Upper lobe of left lung (tissue), 6 donors: ENCODE data around the gene DNASE1L2. TPM values are rescaled to one million over a fixed set of nuclear protein-coding genes. Genes with fewer than 3 reads are reported as not detected.

Source experiments
- ATAC-seq, 2 donors: fragments of 200-7000 bp; cut with Tn5 transposase; one replicate each; pipeline ENCODE4 v1.9.1; 2022; ENCODE audit warnings: mild to moderate bottlenecking in 2 of 2, moderate library complexity in 2 of 2; ENCODE audit not compliant: low FRiP score in 2 of 2
- DNase-seq, 2 donors: peaks; one replicate each; pipeline ENCODE4 v3.0.0-alpha.2; 2019 to 2020
- H3K27ac ChIP-seq, 4 donors: fragments of 200-600 bp; sonication (generic); one replicate each; pipeline ENCODE4 v1.5.1; 2016 to 2019
- H3K27me3 ChIP-seq, 4 donors: fragments of 200-600 bp; sonication (generic); one replicate each; pipeline ENCODE4 v1.5.1; 2017 to 2019
- H3K36me3 ChIP-seq, 4 donors: fragments of 200-600 bp; sonication (generic); one replicate each; pipeline ENCODE4 v1.5.1; 2016 to 2019
- H3K4me1 ChIP-seq, 4 donors: fragments of 200-600 bp; sonication (generic); one replicate each; pipeline ENCODE4 v1.5.1; 2018 to 2019
- H3K4me3 ChIP-seq, 4 donors: fragments of 200-600 bp; sonication (generic); one replicate each; pipeline ENCODE4 v1.5.1; 2017 to 2019; ENCODE audit warnings: mild to moderate bottlenecking in 2 of 4, moderate library complexity in 1 of 4
- H3K9me3 ChIP-seq, 4 donors: fragments of 200-600 bp; sonication (generic); one replicate each; pipeline ENCODE4 v1.5.1; 2018 to 2019
- CTCF ChIP-seq, 6 experiments: fragments of 450-650 bp in 4 of 6; fragments of 200-600 bp in 2 of 6; sonication (generic) in 2 of 6; IDR thresholded peaks; one replicate each; pipeline ENCODE4 v1.5.1; 2016 to 2019; ENCODE audit warnings: antibody characterized with exemption in 6 of 6
- EP300 ChIP-seq, 4 donors: sonication (generic); formaldehyde crosslinking; IDR thresholded peaks; one replicate each; pipeline ENCODE4 v1.5.1; 2017; ENCODE audit warnings: antibody characterized with exemption in 4 of 4, control low read depth in 2 of 4
- POLR2A ChIP-seq, 4 donors: fragments of 450-650 bp; IDR thresholded peaks; one replicate each; pipeline ENCODE4 v1.5.1; 2016 to 2017; ENCODE audit warnings: antibody characterized with exemption in 4 of 4, mild to moderate bottlenecking in 2 of 4
- POLR2AphosphoS5 ChIP-seq, 2 donors: sonication (generic); formaldehyde crosslinking; IDR thresholded peaks; one replicate each; pipeline ENCODE4 v1.5.1; 2017; ENCODE audit warnings: antibody characterized with exemption in 2 of 2
- WGBS, 2 donors: methylation state at CpG; one replicate each; pipeline ENCODE4 v1.1.5; 2017 to 2018; 5-methylcytosine and 5-hydroxymethylcytosine counted together
- total RNA-seq, 6 donors: library from RNA; depleted of rRNA in 4 of 6; stranded (reverse); fragments of >200 nt in 4 of 6; gene quantifications; one replicate each; pipeline versions ENCODE4 v1.1.0 to v1.2.1, GENCODE V29; 2016 to 2021
- donor health status: DM: no; HTN: no; CAD: no; lungs with moderate emphysema.
- donor health status: DM: no; HTN: yes; CAD: no; lungs with severe emphysema.

The DNASE1L2 gene
- total RNA-seq, 6 donors from 2014 or later, result 0.79 to 2.1 (median 1.5) TPM; not detected in 2

- no peak for ATAC-seq
- no peak overlapping the region for H3K27ac ChIP-seq
- no peaks in the 10 kb centered on the region for H3K4me1 ChIP-seq
- TF ChIP-seq POLR2AphosphoS5 (IDR thresholded peaks at IDR 0.05) (no peak), EP300 (IDR thresholded peaks at IDR 0.05) (no peak)
- H3K9me3 ChIP-seq, result no peaks in the 10 kb centered on the region
- DNase-seq, result peak in 1 of 2 donors; percentile 76
- H3K36me3 ChIP-seq, result no peaks in the 10 kb centered on the region
- no peak overlapping the region for H3K4me3 ChIP-seq
- H3K27me3 ChIP-seq, result no peaks in the 10 kb centered on the region
- WGBS, 2 donors, result 96% methylated on average over 14 of the region's 25 CpGs; no CpG with 5 or more reads in 1 of the 2 donors
These were observed 46.9 kb upstream of the DNASE1L2 start for GRCh38 chr16:2189252-2189893.

GRCh38 chr16:2190002-2190658 is 46.1 kb upstream of the DNASE1L2 start:
- ATAC-seq, result no peak
- peak in 1 of 2 donors; percentile 79 for DNase-seq

GRCh38 chr16:2190659-2191445 is 45.4 kb upstream of the DNASE1L2 start:
- TF ChIP-seq EP300 (IDR thresholded peaks at IDR 0.05) (no peak), POLR2A (IDR thresholded peaks at IDR 0.05) (no peak), POLR2AphosphoS5 (IDR thresholded peaks at IDR 0.05) (no peak), CTCF (IDR thresholded peaks at IDR 0.05) (no peak)
- H3K9me3 ChIP-seq, result no peaks in the 10 kb centered on the region
- no peak overlapping the region for H3K4me3 ChIP-seq
- H3K27ac ChIP-seq, result no peak overlapping the region
- 83% methylated on average over 11 to 23 of the region's 25 CpGs for WGBS, 2 donors
- peaks cover 0 to 14% (median 10%) of the 10 kb centered on the region in 4 donors for H3K27me3 ChIP-seq
- ATAC-seq (no peak), DNase-seq (peak in 1 of 2 donors; percentile 76)
- no peaks in the 10 kb centered on the region for H3K36me3 ChIP-seq
- peaks cover 4 to 11% (median 8%) of the 10 kb centered on the region in 4 donors for H3K4me1 ChIP-seq

More at GRCh38 chr16:2190002-2190658, 46.1 kb upstream of the DNASE1L2 start:
- no peaks in the 10 kb centered on the region for H3K9me3 ChIP-seq
- peaks cover 0 to 6% (median 3%) of the 10 kb centered on the region in 4 donors for H3K27me3 ChIP-seq
- H3K36me3 ChIP-seq, result no peaks in the 10 kb centered on the region
- H3K4me1 ChIP-seq, result peaks cover 0 to 3% (median 1%) of the 10 kb centered on the region in 4 donors
- TF ChIP-seq POLR2A (IDR thresholded peaks at IDR 0.05), result no peak
- no peak for TF ChIP-seq EP300 (IDR thresholded peaks at IDR 0.05)
- TF ChIP-seq CTCF (IDR thresholded peaks at IDR 0.05), result no peak
- no peak for TF ChIP-seq POLR2AphosphoS5 (IDR thresholded peaks at IDR 0.05)
- no peak overlapping the region for H3K27ac ChIP-seq
- H3K4me3 ChIP-seq, result no peak overlapping the region
- 91 to 92% methylated on average over 9 to 18 of the region's 24 CpGs for WGBS, 2 donors

GRCh38 chr16:2191446-2191706 is 44.9 kb upstream of the DNASE1L2 start:
- Histone ChIP-seq H3K27me3 (peaks cover 0 to 18% (median 13%) of the 10 kb centered on the region in 4 donors), H3K36me3 (no peaks in the 10 kb centered on the region), H3K27ac (no peak overlapping the region), H3K9me3 (no peaks in the 10 kb centered on the region), H3K4me3 (no peak overlapping the region), H3K4me1 (peaks cover 8 to 15% (median 11%) of the 10 kb centered on the region in 4 donors)
- 88 to 96% methylated on average over 9 to 11 of the region's 11 CpGs for WGBS, 2 donors
- TF ChIP-seq POLR2A (IDR thresholded peaks at IDR 0.05), result no peak
- TF ChIP-seq POLR2AphosphoS5 (IDR thresholded peaks at IDR 0.05), result no peak
- TF ChIP-seq CTCF (IDR thresholded peaks at IDR 0.05), result no peak
- no peak for TF ChIP-seq EP300 (IDR thresholded peaks at IDR 0.05)
- no peak for ATAC-seq
- no peak for DNase-seq
